Right lobe of liver (tissue), 4 donors: Measurements from ENCODE around the gene SLC6A3.

Source experiments
- POLR2A ChIP-seq: fragments of 450-650 bp; IDR thresholded peaks from one replicate; pipeline ENCODE4 v1.6.1; 2017; ENCODE audit warnings: antibody characterized with exemption, mild to moderate bottlenecking
- TF ChIP-seq, protein P1 (sequence below), 4 donors: fragments of 200-600 bp in 3 of 4; fragments of 450-650 bp in 1 of 4; IDR thresholded peaks; one replicate each; pipeline versions ENCODE4 v1.5.1 to v1.8.0; 2016 to 2022; ENCODE audit warnings: antibody characterized with exemption in 4 of 4, mild to moderate bottlenecking in 2 of 4
- donor health status: DM: no; HTN: no; CAD: no.
- donor health status: DM: no; HTN: no; CAD: no.
- donor health status: DM: no; HTN: yes; CAD: no.

DNA sequence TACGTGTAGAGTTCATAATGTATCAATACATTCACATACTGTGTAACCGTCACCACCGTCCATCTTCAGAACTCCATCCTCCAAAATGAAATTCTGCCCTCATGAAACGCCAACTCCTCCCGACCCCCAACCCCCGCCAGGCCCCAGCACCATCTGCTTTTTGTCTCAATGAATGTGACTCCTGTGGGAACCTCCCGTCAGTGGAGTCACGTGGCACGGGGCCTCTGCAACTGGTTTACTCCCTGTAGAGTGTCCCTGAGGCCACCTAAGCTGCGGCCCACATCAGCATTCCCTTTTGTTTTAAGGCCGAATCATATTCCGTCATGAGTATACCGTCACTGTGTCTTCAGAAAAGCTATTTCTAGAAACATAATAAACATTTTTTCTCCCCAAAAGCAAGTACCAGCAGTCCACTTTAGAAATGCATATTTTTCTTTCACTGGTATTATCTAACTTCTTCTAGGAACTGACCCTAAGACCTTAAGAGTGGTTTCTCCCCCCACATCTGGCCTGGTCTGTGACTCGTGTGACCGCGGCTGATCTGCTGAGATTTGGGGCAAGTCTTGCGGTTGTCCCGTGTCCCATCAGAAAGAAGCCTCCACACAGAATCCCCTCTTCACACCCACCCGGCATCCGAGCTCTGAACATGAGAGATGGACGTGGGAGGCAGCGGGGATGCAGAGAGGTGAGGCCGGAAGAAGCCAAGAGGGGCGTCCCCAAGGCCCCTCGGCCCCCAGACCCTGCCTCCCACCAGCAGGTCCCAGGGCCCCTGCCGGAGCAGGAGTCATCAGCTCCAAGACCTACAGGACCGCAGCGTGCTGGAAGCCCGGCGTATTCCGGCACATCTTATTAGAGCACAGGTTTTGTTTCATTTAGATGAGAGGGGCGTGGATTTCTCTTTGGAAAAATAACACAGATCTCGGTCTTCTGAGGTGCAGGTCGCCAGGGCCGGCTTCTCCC is 38.3 kb downstream of the SLC6A3 start:
- TF ChIP-seq, protein P1, sequence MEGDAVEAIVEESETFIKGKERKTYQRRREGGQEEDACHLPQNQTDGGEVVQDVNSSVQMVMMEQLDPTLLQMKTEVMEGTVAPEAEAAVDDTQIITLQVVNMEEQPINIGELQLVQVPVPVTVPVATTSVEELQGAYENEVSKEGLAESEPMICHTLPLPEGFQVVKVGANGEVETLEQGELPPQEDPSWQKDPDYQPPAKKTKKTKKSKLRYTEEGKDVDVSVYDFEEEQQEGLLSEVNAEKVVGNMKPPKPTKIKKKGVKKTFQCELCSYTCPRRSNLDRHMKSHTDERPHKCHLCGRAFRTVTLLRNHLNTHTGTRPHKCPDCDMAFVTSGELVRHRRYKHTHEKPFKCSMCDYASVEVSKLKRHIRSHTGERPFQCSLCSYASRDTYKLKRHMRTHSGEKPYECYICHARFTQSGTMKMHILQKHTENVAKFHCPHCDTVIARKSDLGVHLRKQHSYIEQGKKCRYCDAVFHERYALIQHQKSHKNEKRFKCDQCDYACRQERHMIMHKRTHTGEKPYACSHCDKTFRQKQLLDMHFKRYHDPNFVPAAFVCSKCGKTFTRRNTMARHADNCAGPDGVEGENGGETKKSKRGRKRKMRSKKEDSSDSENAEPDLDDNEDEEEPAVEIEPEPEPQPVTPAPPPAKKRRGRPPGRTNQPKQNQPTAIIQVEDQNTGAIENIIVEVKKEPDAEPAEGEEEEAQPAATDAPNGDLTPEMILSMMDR (IDR thresholded peaks at IDR 0.05), result no peak
- no peak for TF ChIP-seq POLR2A
